Measurements from ENCODE around the gene SPN. TPM values are rescaled to one million over a fixed set of nuclear protein-coding genes. Genes with fewer than 3 reads are reported as not detected.
"Not testable (repeated sequence)": the region's sequence is repeated elsewhere in the genome, so short reads cannot be mapped to it uniquely, and the experiment has no call there.

The SPN gene
- total and polyA plus RNA-seq, 2 donors (not counting 1 experiment from before 2014, with no cell fraction given), result 0.01 TPM; not detected in 1

- H3K4me2 ChIP-seq (ENCODE audit: extremely low read depth, insufficient read depth, low read length); H3K27me3 ChIP-seq (ENCODE audit: control insufficient read depth, insufficient read depth, low read length); H2AFZ ChIP-seq (ENCODE audit: low read length); H3K4me3 ChIP-seq (replicated peaks in 1 of 4; ENCODE audit: control extremely low read depth in 1 of 4, insufficient read depth in 1 of 4, low read depth in 3 of 4, low read length in 4 of 4); H4K20me1 ChIP-seq (ENCODE audit: control insufficient read depth, extremely low read depth, insufficient read depth, low read length); H3K9me3 ChIP-seq (ENCODE audit: control insufficient read depth, insufficient read depth, low read depth, low read length); H3K27ac ChIP-seq (ENCODE audit: insufficient read depth, low read length); H3K9ac ChIP-seq (ENCODE audit: insufficient read depth, low read length); H3K36me3 ChIP-seq (ENCODE audit: control insufficient read depth, insufficient read depth, low read length); DNase-seq (ENCODE audit: low read depth in 2 of 2); H3K4me1 ChIP-seq (ENCODE audit: control insufficient read depth, extremely low read depth, insufficient read depth, low read length); H3K79me2 ChIP-seq (ENCODE audit: control insufficient read depth, insufficient read depth, low read length): not testable (repeated sequence)
Observed at GRCh38 chr16:29622738-29623137, 40.3 kb upstream of the SPN start.

- H3K4me3 ChIP-seq (replicated peaks in 1 of 4; ENCODE audit: control extremely low read depth in 1 of 4, insufficient read depth in 1 of 4, low read depth in 3 of 4, low read length in 4 of 4); H2AFZ ChIP-seq (ENCODE audit: low read length); H4K20me1 ChIP-seq (ENCODE audit: control insufficient read depth, extremely low read depth, insufficient read depth, low read length); H3K4me2 ChIP-seq (ENCODE audit: extremely low read depth, insufficient read depth, low read length); H3K79me2 ChIP-seq (ENCODE audit: control insufficient read depth, insufficient read depth, low read length); DNase-seq (ENCODE audit: low read depth in 2 of 2); H3K27me3 ChIP-seq (ENCODE audit: control insufficient read depth, insufficient read depth, low read length); H3K27ac ChIP-seq (ENCODE audit: insufficient read depth, low read length); H3K4me1 ChIP-seq (ENCODE audit: control insufficient read depth, extremely low read depth, insufficient read depth, low read length); H3K36me3 ChIP-seq (ENCODE audit: control insufficient read depth, insufficient read depth, low read length); H3K9me3 ChIP-seq (ENCODE audit: control insufficient read depth, insufficient read depth, low read depth, low read length); H3K9ac ChIP-seq (ENCODE audit: insufficient read depth, low read length): not testable (repeated sequence)
Observed at GRCh38 chr16:29623253-29623652, 39.8 kb upstream of the SPN start.

DNA sequence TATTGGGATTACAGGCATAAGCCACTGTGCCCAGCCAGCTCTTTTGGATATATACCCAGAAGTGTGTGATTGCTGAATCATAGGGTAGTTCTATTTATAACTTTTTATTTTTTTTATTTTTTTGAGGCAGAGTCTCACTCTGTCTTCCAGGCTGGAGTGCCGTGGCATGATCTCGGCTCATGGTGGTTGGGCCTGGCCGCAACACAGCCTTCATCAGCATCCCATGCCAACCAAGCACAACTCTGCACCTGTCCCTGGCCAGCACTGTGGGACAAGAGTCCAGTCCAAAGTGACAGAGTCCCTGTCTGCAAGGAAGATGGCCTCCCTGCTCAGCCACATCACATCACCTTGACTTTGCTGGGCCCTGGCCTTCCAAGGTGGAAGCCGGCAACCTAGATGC lies 37.9 kb upstream of the SPN start:
- H3K9me3 ChIP-seq (ENCODE audit: control insufficient read depth, insufficient read depth, low read depth, low read length); H4K20me1 ChIP-seq (ENCODE audit: control insufficient read depth, extremely low read depth, insufficient read depth, low read length); H2AFZ ChIP-seq (ENCODE audit: low read length); DNase-seq (ENCODE audit: low read depth in 2 of 2); H3K4me3 ChIP-seq (replicated peaks in 1 of 4; ENCODE audit: control extremely low read depth in 1 of 4, insufficient read depth in 1 of 4, low read depth in 3 of 4, low read length in 4 of 4); H3K36me3 ChIP-seq (ENCODE audit: control insufficient read depth, insufficient read depth, low read length); H3K27me3 ChIP-seq (ENCODE audit: control insufficient read depth, insufficient read depth, low read length); H3K79me2 ChIP-seq (ENCODE audit: control insufficient read depth, insufficient read depth, low read length); H3K4me1 ChIP-seq (ENCODE audit: control insufficient read depth, extremely low read depth, insufficient read depth, low read length); H3K9ac ChIP-seq (ENCODE audit: insufficient read depth, low read length); H3K4me2 ChIP-seq (ENCODE audit: extremely low read depth, insufficient read depth, low read length); H3K27ac ChIP-seq (ENCODE audit: insufficient read depth, low read length): not testable (repeated sequence)

DNA sequence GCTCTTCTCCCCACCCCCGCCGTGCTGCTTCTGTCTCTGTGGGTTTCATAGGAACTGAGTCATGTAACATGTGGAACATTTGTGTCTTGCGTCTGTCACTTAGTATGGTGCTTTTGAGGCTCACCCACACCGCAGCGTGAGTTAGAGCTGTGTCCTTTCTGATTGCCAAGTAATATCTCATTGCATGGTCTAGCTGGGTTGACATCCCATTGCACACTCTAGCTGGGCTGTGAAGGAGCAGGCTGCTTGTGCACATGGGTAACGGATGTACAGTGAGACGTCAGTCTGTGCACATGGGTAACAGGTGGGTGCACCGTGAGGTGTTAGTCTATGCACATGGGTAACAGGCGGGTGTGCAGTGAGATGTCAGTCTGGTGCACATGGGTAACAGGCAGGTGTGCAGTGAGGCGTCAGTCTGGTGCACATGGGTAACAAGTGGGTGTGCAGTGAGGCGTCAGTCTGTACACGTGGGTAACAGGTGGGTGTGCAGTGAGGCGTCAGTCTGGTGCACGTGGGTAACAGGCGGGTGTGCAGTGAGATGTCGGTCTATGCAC lies 36.2 kb upstream of the SPN start:
- H3K27ac ChIP-seq (ENCODE audit: insufficient read depth, low read length); H3K9me3 ChIP-seq (ENCODE audit: control insufficient read depth, insufficient read depth, low read depth, low read length); H2AFZ ChIP-seq (ENCODE audit: low read length); H3K9ac ChIP-seq (ENCODE audit: insufficient read depth, low read length); H3K36me3 ChIP-seq (ENCODE audit: control insufficient read depth, insufficient read depth, low read length); H3K27me3 ChIP-seq (ENCODE audit: control insufficient read depth, insufficient read depth, low read length); H3K4me3 ChIP-seq (replicated peaks in 1 of 4; ENCODE audit: control extremely low read depth in 1 of 4, insufficient read depth in 1 of 4, low read depth in 3 of 4, low read length in 4 of 4); H4K20me1 ChIP-seq (ENCODE audit: control insufficient read depth, extremely low read depth, insufficient read depth, low read length); DNase-seq (ENCODE audit: low read depth in 2 of 2); H3K79me2 ChIP-seq (ENCODE audit: control insufficient read depth, insufficient read depth, low read length); H3K4me2 ChIP-seq (ENCODE audit: extremely low read depth, insufficient read depth, low read length); H3K4me1 ChIP-seq (ENCODE audit: control insufficient read depth, extremely low read depth, insufficient read depth, low read length): not testable (repeated sequence)

DNA sequence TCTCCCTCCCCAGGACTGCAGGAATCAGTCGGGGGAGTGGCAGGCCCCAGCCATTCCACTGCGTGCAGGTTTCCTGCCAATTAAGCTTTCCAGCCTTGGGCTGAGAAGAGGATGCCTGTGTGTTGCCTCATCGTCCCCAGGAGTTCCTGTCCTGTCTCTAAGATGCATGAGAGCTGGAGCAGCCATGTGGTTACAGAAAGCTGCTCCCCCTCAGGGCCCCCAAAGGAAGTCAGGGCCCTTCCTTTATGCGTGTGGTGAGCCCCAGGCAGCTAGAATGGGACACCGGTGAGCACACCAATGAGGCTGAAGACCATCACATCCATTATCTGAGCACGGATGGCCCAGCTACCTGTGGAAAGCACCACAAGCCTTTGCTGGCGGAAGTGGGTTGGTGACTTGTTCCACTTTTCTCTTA lies 35.4 kb upstream of the SPN start:
- H3K4me3 ChIP-seq (replicated peaks in 1 of 4; ENCODE audit: control extremely low read depth in 1 of 4, insufficient read depth in 1 of 4, low read depth in 3 of 4, low read length in 4 of 4); H3K9ac ChIP-seq (ENCODE audit: insufficient read depth, low read length); H3K4me1 ChIP-seq (ENCODE audit: control insufficient read depth, extremely low read depth, insufficient read depth, low read length); H4K20me1 ChIP-seq (ENCODE audit: control insufficient read depth, extremely low read depth, insufficient read depth, low read length); H2AFZ ChIP-seq (ENCODE audit: low read length); H3K36me3 ChIP-seq (ENCODE audit: control insufficient read depth, insufficient read depth, low read length); H3K9me3 ChIP-seq (ENCODE audit: control insufficient read depth, insufficient read depth, low read depth, low read length); H3K79me2 ChIP-seq (ENCODE audit: control insufficient read depth, insufficient read depth, low read length); H3K27ac ChIP-seq (ENCODE audit: insufficient read depth, low read length); H3K4me2 ChIP-seq (ENCODE audit: extremely low read depth, insufficient read depth, low read length); H3K27me3 ChIP-seq (ENCODE audit: control insufficient read depth, insufficient read depth, low read length): not testable (repeated sequence)
- peak in 1 of 2 donors; percentile 37 for DNase-seq (ENCODE audit: low read depth in 2 of 2)

DNA sequence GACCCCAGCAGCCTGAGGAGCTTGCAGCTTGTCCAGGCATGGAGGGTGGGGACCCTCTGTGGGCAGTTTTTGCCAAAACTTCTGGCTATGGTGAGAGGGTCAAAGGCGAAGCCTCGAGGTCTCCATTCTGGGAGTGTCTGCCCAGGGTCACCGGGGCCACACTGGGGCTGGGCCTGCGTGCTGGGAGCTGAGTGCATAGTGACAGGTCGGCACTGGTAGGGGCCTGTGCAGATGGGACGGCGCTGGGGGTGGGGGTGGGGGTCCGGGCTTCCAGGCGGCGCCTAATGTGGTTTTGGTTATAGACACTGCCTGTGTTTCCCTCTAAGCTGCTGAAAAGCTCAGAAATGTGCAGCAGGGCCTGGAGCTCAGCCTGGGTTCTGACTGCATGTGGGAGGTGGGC lies 34.3 kb upstream of the SPN start:
- H3K9me3 ChIP-seq (ENCODE audit: control insufficient read depth, insufficient read depth, low read depth, low read length); H3K27me3 ChIP-seq (ENCODE audit: control insufficient read depth, insufficient read depth, low read length); H3K4me3 ChIP-seq (replicated peaks in 1 of 4; ENCODE audit: control extremely low read depth in 1 of 4, insufficient read depth in 1 of 4, low read depth in 3 of 4, low read length in 4 of 4); H3K4me2 ChIP-seq (ENCODE audit: extremely low read depth, insufficient read depth, low read length); H3K27ac ChIP-seq (ENCODE audit: insufficient read depth, low read length); H2AFZ ChIP-seq (ENCODE audit: low read length); H3K79me2 ChIP-seq (ENCODE audit: control insufficient read depth, insufficient read depth, low read length); DNase-seq (ENCODE audit: low read depth in 2 of 2); H4K20me1 ChIP-seq (ENCODE audit: control insufficient read depth, extremely low read depth, insufficient read depth, low read length); H3K4me1 ChIP-seq (ENCODE audit: control insufficient read depth, extremely low read depth, insufficient read depth, low read length); H3K36me3 ChIP-seq (ENCODE audit: control insufficient read depth, insufficient read depth, low read length); H3K9ac ChIP-seq (ENCODE audit: insufficient read depth, low read length): not testable (repeated sequence)

GRCh38 chr16:29629318-29629717 lies 33.7 kb upstream of the SPN start:
- not testable (repeated sequence) for DNase-seq (ENCODE audit: low read depth in 2 of 2); H3K4me3 ChIP-seq (replicated peaks in 1 of 4; ENCODE audit: control extremely low read depth in 1 of 4, insufficient read depth in 1 of 4, low read depth in 3 of 4, low read length in 4 of 4); H3K4me1 ChIP-seq (ENCODE audit: control insufficient read depth, extremely low read depth, insufficient read depth, low read length); H3K4me2 ChIP-seq (ENCODE audit: extremely low read depth, insufficient read depth, low read length); H3K79me2 ChIP-seq (ENCODE audit: control insufficient read depth, insufficient read depth, low read length); H3K27me3 ChIP-seq (ENCODE audit: control insufficient read depth, insufficient read depth, low read length); H3K36me3 ChIP-seq (ENCODE audit: control insufficient read depth, insufficient read depth, low read length); H3K9me3 ChIP-seq (ENCODE audit: control insufficient read depth, insufficient read depth, low read depth, low read length); H2AFZ ChIP-seq (ENCODE audit: low read length); H3K27ac ChIP-seq (ENCODE audit: insufficient read depth, low read length); H4K20me1 ChIP-seq (ENCODE audit: control insufficient read depth, extremely low read depth, insufficient read depth, low read length); H3K9ac ChIP-seq (ENCODE audit: insufficient read depth, low read length)
